Measurements from ENCODE around the gene WNT7B. TPM values are rescaled to one million over a fixed set of nuclear protein-coding genes. Genes with fewer than 3 reads are reported as not detected.

The WNT7B gene
- total and polyA plus RNA-seq, 10 of the 15 experiments (the other 5 are each of a cell fraction or from before 2014, with no cell fraction given): 0.12 TPM; not detected in 9

GRCh38 chr22:45963821-45964220 lies 13.1 kb downstream of the WNT7B start:
- no peak for TF ChIP-seq ZZZ3 (IDR thresholded peaks at IDR 0.05; ENCODE audit: control insufficient read depth, insufficient read length, low read depth)
- TF ChIP-seq PRDM15 (CRISPR knock-in tag; IDR thresholded peaks at IDR 0.05): no peak
- no peak for TF ChIP-seq SMARCA5 (IDR thresholded peaks at IDR 0.05)
- no peak for TF ChIP-seq SP1 (IDR thresholded peaks at IDR 0.05; ENCODE audit: low read depth, low read length)
- TF ChIP-seq IRF4 (IDR thresholded peaks at IDR 0.05; ENCODE audit: low read depth, low read length): no peak
- no peak for TF ChIP-seq JUND (IDR thresholded peaks at IDR 0.05; ENCODE audit: low read depth, low read length)
- DNase-seq (ENCODE audit: low read depth, low spot score) (no peak), FAIRE-seq (no peak), ATAC-seq (no peak)
- CTCF ChIA-PET: no interaction called here
- BruUV-seq (replicated peaks): no TSS peak
- Histone ChIP-seq H4K20me1 (ENCODE audit: control insufficient read depth, insufficient read depth) (no peaks in the 10 kb centered on the region), H3K4me2 (ENCODE audit: control insufficient read depth, insufficient read depth) (no peak overlapping the region), H3K27me3 (replicated peaks in 1 of 2; ENCODE audit: control insufficient read depth in 2 of 2, insufficient read depth in 2 of 2, low read length in 1 of 2) (peaks cover 0 to 1% of the 10 kb centered on the region in 2 experiments; a peak in 2 of 4 replicates), H3K4me3 (no peak overlapping the region), H3K79me2 (ENCODE audit: control insufficient read depth, insufficient read depth, low read length) (no peaks in the 10 kb centered on the region), H2AFZ (ENCODE audit: control insufficient read depth, low read depth, low read length) (no peak overlapping the region), H3K9ac (ENCODE audit: control insufficient read depth, insufficient read depth, low read length) (no peak overlapping the region), H3K36me3 (ENCODE audit: control insufficient read depth in 2 of 2, insufficient read depth in 2 of 2, low read length in 1 of 2) (no peaks in the 10 kb centered on the region), H3K9me3 (replicated peaks; ENCODE audit: control insufficient read depth, insufficient read depth, low read length) (no peaks in the 10 kb centered on the region), H3K4me1 (ENCODE audit: control insufficient read depth, insufficient read depth, low read length) (no peaks in the 10 kb centered on the region), H3K27ac (ENCODE audit: control insufficient read depth, insufficient read depth) (no peak overlapping the region)
- intact Hi-C loops (cut with micrococcal nuclease; ENCODE audit: unreplicated experiment): no loop called here
- SMC1A ChIA-PET (ENCODE audit: uncharacterized antibody, unreplicated experiment): no interaction called here
- RAD21 ChIA-PET (ENCODE audit: unreplicated experiment): no interaction called here
- WGBS (ENCODE audit: insufficient coverage, insufficient replicate concordance, low lambda C conversion rate, missing lambda C conversion rate): 24% methylated on average over 7 of the region's 7 CpGs
- in situ Hi-C loops (cut with MboI): loop anchor here (25.0 kb wide), 1 partner anchor 1052 kb away; no protein-coding TSS in a partner anchor
- POLR2A ChIA-PET: no interaction called here
